Measurements from ENCODE around the gene PCDH12. TPM values are rescaled to one million over a fixed set of nuclear protein-coding genes. Genes with fewer than 3 reads are reported as not detected.

Gene PCDH12
- total RNA-seq, 1 experiment from 2014 or later, result not detected

DNA sequence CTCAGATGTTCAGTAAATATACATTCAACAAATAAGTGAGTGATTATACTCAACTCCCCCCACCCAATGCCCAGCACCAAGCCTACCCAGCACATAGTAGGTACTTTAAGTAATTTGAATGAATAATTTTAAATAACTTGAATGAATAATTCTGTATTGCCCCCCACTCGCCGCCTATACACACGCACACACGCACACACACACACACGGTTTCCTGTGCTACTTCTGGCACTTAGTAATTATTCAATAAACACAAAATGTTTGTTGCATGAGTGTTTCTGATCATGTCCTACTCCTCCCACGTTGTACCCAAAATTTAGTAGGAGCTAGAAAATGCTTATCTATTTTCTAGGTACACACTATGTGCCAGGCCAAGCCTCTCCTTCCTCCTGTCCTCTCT is 16.2 kb downstream of the PCDH12 start:
- peaks cover 0 to 28% (median 21%) of the 10 kb centered on the region in 3 experiments; a peak in 6 of 7 replicates for H3K36me3 Mint-ChIP-seq (ENCODE audit: insufficient read depth in 1 of 3, low read depth in 3 of 3)
- H2BK120ac ChIP-seq (ENCODE audit: low read depth, low read length, poor library complexity, severe bottlenecking), result no peak overlapping the region
- peaks cover 15 to 17% of the 10 kb centered on the region in 2 experiments for H3K4me1 Mint-ChIP-seq
- H2BK20ac ChIP-seq (ENCODE audit: low read depth, low read length, poor library complexity, severe bottlenecking), result no peak overlapping the region
- H4K91ac ChIP-seq (ENCODE audit: insufficient read length, low read depth, low read length), result no peak overlapping the region
- no peaks in the 10 kb centered on the region for H3K23me2 ChIP-seq (ENCODE audit: insufficient read length, low read depth, low read length, poor library complexity, severe bottlenecking)
- no peak overlapping the region for H3K4me3 Mint-ChIP-seq
- H3T11ph ChIP-seq (ENCODE audit: low read length), result no peak overlapping the region
- H3K27me3 Mint-ChIP-seq (ENCODE audit: low read depth), result peaks cover 10% of the 10 kb centered on the region
- no peak overlapping the region for H2BK15ac ChIP-seq (ENCODE audit: low read depth, low read length)
- no peak overlapping the region; a peak in 1 of 7 replicates for H3K27ac Mint-ChIP-seq
- WGBS (ENCODE audit: extremely low coverage, insufficient read length, low lambda C conversion rate), result no CpG with 5 or more reads among the region's 6 CpGs
- no peaks in the 10 kb centered on the region for H3K9me3 Mint-ChIP-seq
- H4K5ac ChIP-seq (ENCODE audit: insufficient read length, low read depth, low read length), result no peak overlapping the region
- no peak overlapping the region for H3K4me2 ChIP-seq (ENCODE audit: insufficient read depth, insufficient read length, low read length)
- no peak for DNase-seq
- H3K27ac ChIP-seq (ENCODE audit: insufficient read length, low read depth, low read length), result no peak overlapping the region
- H4K8ac ChIP-seq (replicated peaks; ENCODE audit: insufficient read length, low read depth, low read length), result no peak overlapping the region
- H2BK5ac ChIP-seq (ENCODE audit: insufficient read length, low read length), result no peak overlapping the region
- no peak overlapping the region for H3K14ac ChIP-seq (ENCODE audit: insufficient read depth, low read length)
- no peak overlapping the region for H2AK5ac ChIP-seq (ENCODE audit: insufficient read length, low read length)
- TF ChIP-seq, protein P1, sequence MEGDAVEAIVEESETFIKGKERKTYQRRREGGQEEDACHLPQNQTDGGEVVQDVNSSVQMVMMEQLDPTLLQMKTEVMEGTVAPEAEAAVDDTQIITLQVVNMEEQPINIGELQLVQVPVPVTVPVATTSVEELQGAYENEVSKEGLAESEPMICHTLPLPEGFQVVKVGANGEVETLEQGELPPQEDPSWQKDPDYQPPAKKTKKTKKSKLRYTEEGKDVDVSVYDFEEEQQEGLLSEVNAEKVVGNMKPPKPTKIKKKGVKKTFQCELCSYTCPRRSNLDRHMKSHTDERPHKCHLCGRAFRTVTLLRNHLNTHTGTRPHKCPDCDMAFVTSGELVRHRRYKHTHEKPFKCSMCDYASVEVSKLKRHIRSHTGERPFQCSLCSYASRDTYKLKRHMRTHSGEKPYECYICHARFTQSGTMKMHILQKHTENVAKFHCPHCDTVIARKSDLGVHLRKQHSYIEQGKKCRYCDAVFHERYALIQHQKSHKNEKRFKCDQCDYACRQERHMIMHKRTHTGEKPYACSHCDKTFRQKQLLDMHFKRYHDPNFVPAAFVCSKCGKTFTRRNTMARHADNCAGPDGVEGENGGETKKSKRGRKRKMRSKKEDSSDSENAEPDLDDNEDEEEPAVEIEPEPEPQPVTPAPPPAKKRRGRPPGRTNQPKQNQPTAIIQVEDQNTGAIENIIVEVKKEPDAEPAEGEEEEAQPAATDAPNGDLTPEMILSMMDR (conservative IDR thresholded peaks at IDR 0.05), result no peak
- H3K4me1 ChIP-seq (ENCODE audit: insufficient read depth, low read length), result no peaks in the 10 kb centered on the region
- no peak overlapping the region for H3K9ac ChIP-seq (ENCODE audit: extremely low read depth, insufficient read length, low read length)
- H3K27me3 ChIP-seq (ENCODE audit: insufficient read depth, low read length), result no peaks in the 10 kb centered on the region
- no peak overlapping the region for H2AFZ ChIP-seq (ENCODE audit: low read length)
- no peak overlapping the region for H3K4ac ChIP-seq (ENCODE audit: low read depth, low read length)
- no peaks in the 10 kb centered on the region for H3K9me3 ChIP-seq (ENCODE audit: control insufficient read depth, low read depth, low read length)
- H2BK12ac ChIP-seq (ENCODE audit: insufficient read length, low read depth, low read length), result no peak overlapping the region
- peaks cover 2% of the 10 kb centered on the region for H4K20me1 ChIP-seq (ENCODE audit: control insufficient read depth, insufficient read depth, insufficient read length)
- H3K56ac ChIP-seq (ENCODE audit: insufficient read length, low read depth, low read length), result no peak overlapping the region
- no peaks in the 10 kb centered on the region for H3K79me1 ChIP-seq (ENCODE audit: insufficient read depth, low read depth, low read length, poor library complexity, severe bottlenecking)
- no peaks in the 10 kb centered on the region for H3K79me2 ChIP-seq (ENCODE audit: insufficient read depth, low read length)
- no peak overlapping the region for H3K18ac ChIP-seq (ENCODE audit: insufficient read length, low read depth, low read length)
- H3K23ac ChIP-seq (ENCODE audit: insufficient read length, low read depth, low read length), result no peak overlapping the region
